Loucy (cell line): ENCODE measurements around the gene NRM.
A peak's percentile ranks its signal among the peaks of the same experiment; 100 is the strongest.

ENCODE experiments used
- H2AFZ ChIP-seq: fragments of 200-600 bp; sonication (generic); 2 replicates; pipeline ENCODE4 v1.6.0; 2016; ENCODE audit warnings: antibody characterized with exemption, mild to moderate bottlenecking, low read length, moderate library complexity
- H3F3A ChIP-seq: fragments of 200-600 bp; 2 replicates; pipeline ENCODE4 v1.6.0; 2016; ENCODE audit warnings: antibody characterized with exemption, low read depth, mild to moderate bottlenecking
- H3K27me3 ChIP-seq: fragments of 200-600 bp; sonication (generic); 2 replicates; pipeline ENCODE4 v1.6.1; 2014; ENCODE audit warnings: low read length, mild to moderate bottlenecking; ENCODE audit not compliant: insufficient read depth, poor library complexity, severe bottlenecking
- H3K36me3 ChIP-seq: fragments of 200-600 bp; sonication (generic); 2 replicates; pipeline ENCODE4 v1.6.1; 2016; ENCODE audit warnings: low read length; ENCODE audit not compliant: insufficient read depth
- H3K4me1 ChIP-seq: fragments of 200-600 bp; sonication (generic); 2 replicates; pipeline ENCODE4 v1.5.1; 2014; ENCODE audit warnings: low read length, mild to moderate bottlenecking; ENCODE audit not compliant: insufficient read depth, poor library complexity, severe bottlenecking
- H3K4me2 ChIP-seq: fragments of 200-600 bp; sonication (generic); 2 replicates; pipeline ENCODE4 v1.6.0; 2014; ENCODE audit warnings: antibody characterized with exemption, low read length, low read depth, mild to moderate bottlenecking; ENCODE audit not compliant: poor library complexity, severe bottlenecking
- H3K4me3 ChIP-seq: fragments of 200-600 bp; sonication (generic); 2 replicates; pipeline ENCODE4 v1.5.1; 2014; ENCODE audit warnings: low read length, mild to moderate bottlenecking, mixed read lengths; ENCODE audit not compliant: poor library complexity, severe bottlenecking
- H3K79me2 ChIP-seq: fragments of 200-600 bp; sonication (generic); 2 replicates; pipeline ENCODE4 v1.6.1; 2014; ENCODE audit warnings: low read length; ENCODE audit not compliant: insufficient read depth
- H3K9ac ChIP-seq: fragments of 200-600 bp; sonication (generic); 2 replicates; pipeline ENCODE4 v1.6.0; 2014; ENCODE audit warnings: mild to moderate bottlenecking, low read depth, low read length, moderate library complexity; ENCODE audit not compliant: poor library complexity, severe bottlenecking
- H3K9me2 ChIP-seq: fragments of 200-600 bp; sonication (generic); replicated peaks from 2 replicates; pipeline ENCODE4 v1.6.1; 2016; ENCODE audit warnings: low read depth, low read length, mixed read lengths
- H3K9me3 ChIP-seq: fragments of 200-600 bp; sonication (generic); 2 replicates; pipeline ENCODE4 v1.6.1; 2014; ENCODE audit warnings: mild to moderate bottlenecking, antibody characterized with exemption, low read length, low read depth; ENCODE audit not compliant: insufficient read depth
- H4K20me1 ChIP-seq: fragments of 200-600 bp; sonication (generic); 2 replicates; pipeline ENCODE4 v1.6.0; 2014; ENCODE audit warnings: antibody characterized with exemption, low read length, mild to moderate bottlenecking; ENCODE audit not compliant: insufficient read depth, poor library complexity, severe bottlenecking
- EZH2phosphoT487 ChIP-seq: fragments of 200-600 bp; IDR thresholded peaks from 2 replicates; pipeline ENCODE4 v1.6.1; 2018; ENCODE audit warnings: antibody characterized with exemption, mild to moderate bottlenecking, moderate library complexity, borderline replicate concordance
- TF ChIP-seq, protein P1 (sequence below): fragments of 200-600 bp; sonication (generic); conservative IDR thresholded peaks from 2 replicates; pipeline ENCODE4 v1.5.1; 2014; ENCODE audit warnings: mild to moderate bottlenecking, antibody characterized with exemption, low read length

The NRM gene

DNA sequence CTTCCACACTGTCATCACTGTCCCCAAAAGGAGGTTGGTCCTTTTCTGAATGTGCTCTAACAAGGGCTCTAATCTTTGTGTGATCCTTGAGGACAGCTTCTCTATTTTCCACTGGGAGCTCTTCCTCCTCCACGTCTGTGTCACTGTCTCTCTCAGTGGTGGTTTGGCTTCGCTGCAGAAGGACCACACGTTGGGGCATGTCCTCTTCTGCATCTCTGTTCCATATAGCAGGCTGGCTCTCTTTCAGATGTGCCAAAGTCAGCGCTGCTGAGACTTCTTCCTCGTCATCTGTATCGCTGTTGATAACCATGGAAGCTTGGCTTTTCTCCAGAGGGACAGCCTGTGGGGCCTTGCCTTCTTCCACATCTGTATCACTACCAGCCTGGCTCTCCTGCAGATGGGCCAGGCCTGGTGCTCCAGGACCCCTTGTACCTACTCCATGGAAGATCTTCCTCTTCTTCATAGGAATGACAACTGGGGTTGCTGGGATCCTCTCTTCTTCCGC, 21.7 kb upstream of the NRM start:
- H3K4me2 ChIP-seq: peak overlapping the region; percentile 81
- no peaks in the 10 kb centered on the region for H3F3A ChIP-seq
- peak overlapping the region; percentile 67 for H3K4me3 ChIP-seq
- no peak overlapping the region for H2AFZ ChIP-seq
- H3K9ac ChIP-seq: peak overlapping the region; percentile 72
- no peaks in the 10 kb centered on the region for H3K9me3 ChIP-seq
- no peak for TF ChIP-seq EZH2phosphoT487
- TF ChIP-seq, protein P1, sequence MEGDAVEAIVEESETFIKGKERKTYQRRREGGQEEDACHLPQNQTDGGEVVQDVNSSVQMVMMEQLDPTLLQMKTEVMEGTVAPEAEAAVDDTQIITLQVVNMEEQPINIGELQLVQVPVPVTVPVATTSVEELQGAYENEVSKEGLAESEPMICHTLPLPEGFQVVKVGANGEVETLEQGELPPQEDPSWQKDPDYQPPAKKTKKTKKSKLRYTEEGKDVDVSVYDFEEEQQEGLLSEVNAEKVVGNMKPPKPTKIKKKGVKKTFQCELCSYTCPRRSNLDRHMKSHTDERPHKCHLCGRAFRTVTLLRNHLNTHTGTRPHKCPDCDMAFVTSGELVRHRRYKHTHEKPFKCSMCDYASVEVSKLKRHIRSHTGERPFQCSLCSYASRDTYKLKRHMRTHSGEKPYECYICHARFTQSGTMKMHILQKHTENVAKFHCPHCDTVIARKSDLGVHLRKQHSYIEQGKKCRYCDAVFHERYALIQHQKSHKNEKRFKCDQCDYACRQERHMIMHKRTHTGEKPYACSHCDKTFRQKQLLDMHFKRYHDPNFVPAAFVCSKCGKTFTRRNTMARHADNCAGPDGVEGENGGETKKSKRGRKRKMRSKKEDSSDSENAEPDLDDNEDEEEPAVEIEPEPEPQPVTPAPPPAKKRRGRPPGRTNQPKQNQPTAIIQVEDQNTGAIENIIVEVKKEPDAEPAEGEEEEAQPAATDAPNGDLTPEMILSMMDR: no peak
- peaks cover 61% of the 10 kb centered on the region for H3K79me2 ChIP-seq
- no peaks in the 10 kb centered on the region for H4K20me1 ChIP-seq
- H3K9me2 ChIP-seq: no peaks in the 10 kb centered on the region
- no peaks in the 10 kb centered on the region for H3K27me3 ChIP-seq
- peaks cover 60% of the 10 kb centered on the region for H3K4me1 ChIP-seq
- H3K36me3 ChIP-seq: peaks cover 17% of the 10 kb centered on the region; the same call in 1 of the 2 replicates

DNA sequence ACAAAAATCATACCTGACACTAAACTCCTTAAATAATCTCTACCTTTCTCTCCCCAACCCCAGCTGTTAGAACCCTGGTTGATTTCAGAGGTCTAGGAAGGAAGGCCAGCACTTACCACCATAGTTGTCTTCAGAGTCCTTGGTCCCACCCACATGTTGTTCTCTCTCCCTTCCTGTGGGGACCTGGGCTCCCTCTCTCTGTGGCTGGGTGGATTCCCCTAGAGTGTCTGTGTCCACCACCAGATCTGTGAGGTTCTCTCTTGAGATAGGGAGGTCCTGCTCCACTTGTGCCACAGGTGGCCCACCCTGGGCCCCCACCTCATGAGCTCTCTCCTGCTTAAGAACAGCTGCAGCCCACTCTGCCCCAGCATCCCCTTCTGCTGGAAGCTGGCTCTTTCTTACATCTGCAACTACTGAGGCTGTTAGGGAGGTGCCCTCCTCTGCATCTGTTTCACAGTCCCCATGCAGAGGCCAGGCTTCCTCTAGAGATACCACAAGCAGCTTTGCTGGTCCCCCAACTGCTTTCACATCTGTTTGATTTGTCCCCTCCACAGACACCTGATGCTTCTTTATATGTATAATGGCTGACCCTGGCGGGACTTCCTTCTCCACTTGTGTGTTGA, 21.1 kb upstream of the NRM start:
- peak overlapping the region; percentile 67 for H3K4me3 ChIP-seq
- H2AFZ ChIP-seq: no peak overlapping the region
- no peaks in the 10 kb centered on the region for H3K27me3 ChIP-seq
- H3K36me3 ChIP-seq: peaks cover 17% of the 10 kb centered on the region; the same call in 1 of the 2 replicates
- no peaks in the 10 kb centered on the region for H3K9me3 ChIP-seq
- TF ChIP-seq, protein P1: 0 out of 2 replicates have a peak, but pooled peaks have one; percentile 19
- TF ChIP-seq EZH2phosphoT487: no peak
- peaks cover 60% of the 10 kb centered on the region for H3K79me2 ChIP-seq
- H4K20me1 ChIP-seq: no peaks in the 10 kb centered on the region
- H3F3A ChIP-seq: no peaks in the 10 kb centered on the region
- peak overlapping the region; percentile 81 for H3K4me2 ChIP-seq
- H3K9me2 ChIP-seq: no peaks in the 10 kb centered on the region
- H3K9ac ChIP-seq: peak overlapping the region; percentile 72
- peaks cover 60% of the 10 kb centered on the region for H3K4me1 ChIP-seq

DNA sequence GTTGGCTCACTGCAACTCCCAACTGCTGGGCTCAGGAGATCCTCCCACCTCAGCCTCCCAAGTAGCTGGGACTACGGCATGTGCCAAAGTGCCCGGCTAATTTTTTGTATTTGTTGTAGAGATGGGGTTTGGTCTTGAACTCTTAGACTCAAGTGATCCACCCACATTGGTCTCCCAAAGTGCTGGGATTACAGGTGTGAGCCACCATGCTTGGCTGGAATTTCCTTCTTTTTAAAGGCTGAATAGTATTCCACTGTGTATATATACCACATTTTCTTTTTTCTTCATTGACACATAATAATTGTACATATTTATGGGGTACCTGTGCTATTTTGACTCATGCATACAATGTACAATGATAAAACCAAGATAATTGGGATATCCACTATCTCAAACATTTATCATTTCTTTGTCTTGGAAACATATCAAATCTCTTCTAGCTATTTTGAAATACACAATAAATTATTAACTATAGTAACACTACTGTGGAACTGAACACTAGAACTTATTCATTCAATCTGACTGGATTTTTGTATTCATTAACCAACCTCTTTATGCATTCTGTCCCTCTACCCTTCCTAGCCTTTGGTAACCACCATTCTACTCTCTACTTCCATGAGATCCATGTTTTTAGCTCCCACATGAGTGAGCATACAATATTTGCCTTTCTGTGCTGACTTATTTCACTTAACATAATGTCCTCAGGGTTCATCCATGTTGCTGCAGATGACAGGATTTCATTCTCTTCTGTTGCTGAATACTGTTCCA, 18.5 kb upstream of the NRM start:
- Histone ChIP-seq H3K4me2 (no peak overlapping the region), H4K20me1 (no peaks in the 10 kb centered on the region), H3K36me3 (peaks cover 24% of the 10 kb centered on the region; the same call in 1 of the 2 replicates), H3K9ac (no peak overlapping the region), H3K27me3 (no peaks in the 10 kb centered on the region), H3F3A (no peaks in the 10 kb centered on the region), H3K4me3 (no peak overlapping the region), H3K79me2 (peaks cover 34% of the 10 kb centered on the region), H3K9me2 (no peaks in the 10 kb centered on the region), H3K4me1 (peaks cover 36% of the 10 kb centered on the region), H3K9me3 (no peaks in the 10 kb centered on the region), H2AFZ (no peak overlapping the region)
- TF ChIP-seq, protein P1: no peak
- TF ChIP-seq EZH2phosphoT487: no peak
